Loucy (cell line): Measurements from ENCODE around the gene KRTAP3-1.

ENCODE experiments used
- H2AFZ ChIP-seq: fragments of 200-600 bp; sonication (generic); 2 replicates; pipeline ENCODE4 v1.6.0; 2016; ENCODE audit warnings: antibody characterized with exemption, mild to moderate bottlenecking, low read length, moderate library complexity
- H3F3A ChIP-seq: fragments of 200-600 bp; 2 replicates; pipeline ENCODE4 v1.6.0; 2016; ENCODE audit warnings: antibody characterized with exemption, low read depth, mild to moderate bottlenecking
- H3K27me3 ChIP-seq: fragments of 200-600 bp; sonication (generic); 2 replicates; pipeline ENCODE4 v1.6.1; 2014; ENCODE audit warnings: low read length, mild to moderate bottlenecking; ENCODE audit not compliant: insufficient read depth, poor library complexity, severe bottlenecking
- H3K36me3 ChIP-seq: fragments of 200-600 bp; sonication (generic); 2 replicates; pipeline ENCODE4 v1.6.1; 2016; ENCODE audit warnings: low read length; ENCODE audit not compliant: insufficient read depth
- H3K4me1 ChIP-seq: fragments of 200-600 bp; sonication (generic); 2 replicates; pipeline ENCODE4 v1.5.1; 2014; ENCODE audit warnings: low read length, mild to moderate bottlenecking; ENCODE audit not compliant: insufficient read depth, poor library complexity, severe bottlenecking
- H3K4me2 ChIP-seq: fragments of 200-600 bp; sonication (generic); 2 replicates; pipeline ENCODE4 v1.6.0; 2014; ENCODE audit warnings: antibody characterized with exemption, low read length, low read depth, mild to moderate bottlenecking; ENCODE audit not compliant: poor library complexity, severe bottlenecking
- H3K4me3 ChIP-seq: fragments of 200-600 bp; sonication (generic); 2 replicates; pipeline ENCODE4 v1.5.1; 2014; ENCODE audit warnings: low read length, mild to moderate bottlenecking, mixed read lengths; ENCODE audit not compliant: poor library complexity, severe bottlenecking
- H3K79me2 ChIP-seq: fragments of 200-600 bp; sonication (generic); 2 replicates; pipeline ENCODE4 v1.6.1; 2014; ENCODE audit warnings: low read length; ENCODE audit not compliant: insufficient read depth
- H3K9ac ChIP-seq: fragments of 200-600 bp; sonication (generic); 2 replicates; pipeline ENCODE4 v1.6.0; 2014; ENCODE audit warnings: mild to moderate bottlenecking, low read depth, low read length, moderate library complexity; ENCODE audit not compliant: poor library complexity, severe bottlenecking
- H3K9me2 ChIP-seq: fragments of 200-600 bp; sonication (generic); replicated peaks from 2 replicates; pipeline ENCODE4 v1.6.1; 2016; ENCODE audit warnings: low read depth, low read length, mixed read lengths
- H3K9me3 ChIP-seq: fragments of 200-600 bp; sonication (generic); 2 replicates; pipeline ENCODE4 v1.6.1; 2014; ENCODE audit warnings: mild to moderate bottlenecking, antibody characterized with exemption, low read length, low read depth; ENCODE audit not compliant: insufficient read depth
- H4K20me1 ChIP-seq: fragments of 200-600 bp; sonication (generic); 2 replicates; pipeline ENCODE4 v1.6.0; 2014; ENCODE audit warnings: antibody characterized with exemption, low read length, mild to moderate bottlenecking; ENCODE audit not compliant: insufficient read depth, poor library complexity, severe bottlenecking
- EZH2phosphoT487 ChIP-seq: fragments of 200-600 bp; IDR thresholded peaks from 2 replicates; pipeline ENCODE4 v1.6.1; 2018; ENCODE audit warnings: antibody characterized with exemption, mild to moderate bottlenecking, moderate library complexity, borderline replicate concordance
- TF ChIP-seq, protein P1 (sequence below): fragments of 200-600 bp; sonication (generic); conservative IDR thresholded peaks from 2 replicates; pipeline ENCODE4 v1.5.1; 2014; ENCODE audit warnings: mild to moderate bottlenecking, antibody characterized with exemption, low read length

KRTAP3-1 gene

DNA sequence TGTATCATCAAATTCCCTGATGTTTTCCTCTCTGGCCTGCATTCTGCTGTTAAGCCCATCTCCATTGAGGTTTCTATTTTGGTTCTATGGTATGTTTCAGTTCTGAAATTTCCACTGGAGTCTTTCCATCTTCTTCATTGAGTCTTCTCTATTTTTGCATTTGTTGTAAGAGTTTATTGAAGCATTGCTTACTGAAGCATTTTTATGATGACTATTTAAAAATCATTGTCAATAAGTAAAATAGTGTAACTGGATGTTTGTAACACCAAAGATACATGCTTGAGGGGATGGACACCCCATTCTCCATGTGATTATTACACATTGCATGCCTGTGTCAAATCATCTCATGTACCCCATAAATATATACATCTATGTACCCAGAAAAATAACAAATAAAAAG, 33.4 kb downstream of the KRTAP3-1 start:
- H3F3A ChIP-seq: no peaks in the 10 kb centered on the region
- H2AFZ ChIP-seq: no peak overlapping the region
- no peak overlapping the region for H3K4me2 ChIP-seq
- H3K4me1 ChIP-seq: no peaks in the 10 kb centered on the region
- H3K27me3 ChIP-seq: peaks cover 7% of the 10 kb centered on the region
- H3K9me2 ChIP-seq: no peaks in the 10 kb centered on the region
- H3K9ac ChIP-seq: no peak overlapping the region
- no peaks in the 10 kb centered on the region for H3K79me2 ChIP-seq
- no peaks in the 10 kb centered on the region for H3K9me3 ChIP-seq
- TF ChIP-seq EZH2phosphoT487: no peak
- TF ChIP-seq, protein P1, sequence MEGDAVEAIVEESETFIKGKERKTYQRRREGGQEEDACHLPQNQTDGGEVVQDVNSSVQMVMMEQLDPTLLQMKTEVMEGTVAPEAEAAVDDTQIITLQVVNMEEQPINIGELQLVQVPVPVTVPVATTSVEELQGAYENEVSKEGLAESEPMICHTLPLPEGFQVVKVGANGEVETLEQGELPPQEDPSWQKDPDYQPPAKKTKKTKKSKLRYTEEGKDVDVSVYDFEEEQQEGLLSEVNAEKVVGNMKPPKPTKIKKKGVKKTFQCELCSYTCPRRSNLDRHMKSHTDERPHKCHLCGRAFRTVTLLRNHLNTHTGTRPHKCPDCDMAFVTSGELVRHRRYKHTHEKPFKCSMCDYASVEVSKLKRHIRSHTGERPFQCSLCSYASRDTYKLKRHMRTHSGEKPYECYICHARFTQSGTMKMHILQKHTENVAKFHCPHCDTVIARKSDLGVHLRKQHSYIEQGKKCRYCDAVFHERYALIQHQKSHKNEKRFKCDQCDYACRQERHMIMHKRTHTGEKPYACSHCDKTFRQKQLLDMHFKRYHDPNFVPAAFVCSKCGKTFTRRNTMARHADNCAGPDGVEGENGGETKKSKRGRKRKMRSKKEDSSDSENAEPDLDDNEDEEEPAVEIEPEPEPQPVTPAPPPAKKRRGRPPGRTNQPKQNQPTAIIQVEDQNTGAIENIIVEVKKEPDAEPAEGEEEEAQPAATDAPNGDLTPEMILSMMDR: no peak
- no peaks in the 10 kb centered on the region for H4K20me1 ChIP-seq
- H3K36me3 ChIP-seq: no peaks in the 10 kb centered on the region
- no peak overlapping the region for H3K4me3 ChIP-seq

DNA sequence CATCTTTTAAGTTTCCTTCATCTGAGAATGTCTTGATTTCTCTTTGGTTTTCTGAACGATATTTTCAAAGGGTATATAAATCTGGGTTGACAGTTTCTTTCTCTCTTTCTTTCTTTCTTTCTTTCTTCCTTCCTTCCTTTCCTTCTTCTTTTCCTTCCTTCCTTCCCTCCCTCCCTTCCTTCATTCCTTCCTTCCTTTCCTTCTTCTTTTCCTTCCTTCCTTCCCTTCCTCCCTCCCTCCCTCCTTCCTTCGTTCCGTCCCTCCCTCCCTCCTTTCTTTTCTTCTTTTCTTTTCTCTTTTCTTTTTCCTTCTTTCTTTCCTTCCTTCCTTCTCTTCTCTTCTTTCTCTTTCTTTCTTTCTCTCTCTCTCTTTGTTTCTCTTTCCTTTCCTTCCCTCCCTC, 34.6 kb downstream of the KRTAP3-1 start:
- H3K4me3 ChIP-seq: no peak overlapping the region
- H3K4me1 ChIP-seq: no peaks in the 10 kb centered on the region
- H3K9me2 ChIP-seq: no peaks in the 10 kb centered on the region
- no peaks in the 10 kb centered on the region for H4K20me1 ChIP-seq
- H2AFZ ChIP-seq: no peak overlapping the region
- H3F3A ChIP-seq: no peaks in the 10 kb centered on the region
- no peak overlapping the region for H3K4me2 ChIP-seq
- H3K36me3 ChIP-seq: no peaks in the 10 kb centered on the region
- no peaks in the 10 kb centered on the region for H3K9me3 ChIP-seq
- H3K9ac ChIP-seq: no peak overlapping the region
- H3K79me2 ChIP-seq: no peaks in the 10 kb centered on the region
- no peak for TF ChIP-seq EZH2phosphoT487
- TF ChIP-seq, protein P1: no peak
- peaks cover 7% of the 10 kb centered on the region for H3K27me3 ChIP-seq

DNA sequence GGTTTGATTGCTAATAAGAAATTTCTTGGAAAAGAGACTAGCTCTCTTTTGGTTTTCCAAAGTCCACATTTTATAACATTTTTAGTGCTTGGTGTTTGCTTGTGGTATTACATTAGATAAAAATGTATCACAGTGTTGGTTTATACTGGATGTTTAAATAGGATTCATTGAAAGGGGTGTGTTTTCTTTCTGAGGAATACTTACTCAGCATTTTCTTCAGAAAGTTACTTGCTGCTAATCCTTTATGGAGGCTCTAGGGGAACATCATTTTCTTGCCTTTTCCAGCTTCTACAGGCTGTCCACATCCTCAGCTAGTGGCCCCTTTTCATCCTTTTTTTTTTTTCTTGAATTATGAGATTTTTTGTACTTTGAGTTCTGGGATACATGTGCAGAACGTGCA, 41.3 kb downstream of the KRTAP3-1 start:
- H3K9ac ChIP-seq: no peak overlapping the region
- H3K4me3 ChIP-seq: no peak overlapping the region
- no peaks in the 10 kb centered on the region for H3K36me3 ChIP-seq
- no peak overlapping the region for H2AFZ ChIP-seq
- no peaks in the 10 kb centered on the region for H3K79me2 ChIP-seq
- H3K27me3 ChIP-seq: no peaks in the 10 kb centered on the region
- no peaks in the 10 kb centered on the region for H4K20me1 ChIP-seq
- H3F3A ChIP-seq: no peaks in the 10 kb centered on the region
- no peaks in the 10 kb centered on the region for H3K9me3 ChIP-seq
- no peak overlapping the region for H3K4me2 ChIP-seq
- TF ChIP-seq EZH2phosphoT487: no peak
- TF ChIP-seq, protein P1: no peak
- no peaks in the 10 kb centered on the region for H3K9me2 ChIP-seq
- H3K4me1 ChIP-seq: no peaks in the 10 kb centered on the region
